HG03558 (cell line): Measurements from ENCODE around the gene IFNL1.
"Not testable (repeated sequence)": the region's sequence is repeated elsewhere in the genome, so short reads cannot be mapped to it uniquely, and the experiment has no call there.

Experiments
- ATAC-seq: cut with Tn5 transposase; IDR thresholded peaks from one replicate; pipeline ENCODE4 v1.9.1; 2021; ENCODE audit warnings: moderate number of reproducible peaks; ENCODE audit not compliant: unreplicated experiment; ENCODE audit errors: extremely low read depth

IFNL1 gene

DNA sequence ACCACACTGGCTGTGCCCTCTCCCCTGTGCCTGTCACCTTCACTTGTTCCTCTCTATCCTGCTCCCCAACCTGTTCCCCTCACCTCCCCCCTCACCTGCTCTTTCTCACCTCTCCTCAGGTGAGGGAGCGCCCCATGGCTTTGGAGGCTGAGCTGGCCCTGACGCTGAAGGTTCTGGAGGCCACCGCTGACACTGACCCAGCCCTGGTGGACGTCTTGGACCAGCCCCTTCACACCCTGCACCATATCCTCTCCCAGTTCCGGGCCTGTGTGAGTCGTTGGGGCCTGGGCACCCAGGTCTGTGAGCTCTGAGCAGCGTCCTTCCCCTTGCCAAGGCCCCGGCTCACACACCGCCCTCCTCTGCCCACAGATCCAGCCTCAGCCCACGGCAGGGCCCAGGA is 26.8 kb upstream of the IFNL1 start:
- ATAC-seq = not testable (repeated sequence)

DNA sequence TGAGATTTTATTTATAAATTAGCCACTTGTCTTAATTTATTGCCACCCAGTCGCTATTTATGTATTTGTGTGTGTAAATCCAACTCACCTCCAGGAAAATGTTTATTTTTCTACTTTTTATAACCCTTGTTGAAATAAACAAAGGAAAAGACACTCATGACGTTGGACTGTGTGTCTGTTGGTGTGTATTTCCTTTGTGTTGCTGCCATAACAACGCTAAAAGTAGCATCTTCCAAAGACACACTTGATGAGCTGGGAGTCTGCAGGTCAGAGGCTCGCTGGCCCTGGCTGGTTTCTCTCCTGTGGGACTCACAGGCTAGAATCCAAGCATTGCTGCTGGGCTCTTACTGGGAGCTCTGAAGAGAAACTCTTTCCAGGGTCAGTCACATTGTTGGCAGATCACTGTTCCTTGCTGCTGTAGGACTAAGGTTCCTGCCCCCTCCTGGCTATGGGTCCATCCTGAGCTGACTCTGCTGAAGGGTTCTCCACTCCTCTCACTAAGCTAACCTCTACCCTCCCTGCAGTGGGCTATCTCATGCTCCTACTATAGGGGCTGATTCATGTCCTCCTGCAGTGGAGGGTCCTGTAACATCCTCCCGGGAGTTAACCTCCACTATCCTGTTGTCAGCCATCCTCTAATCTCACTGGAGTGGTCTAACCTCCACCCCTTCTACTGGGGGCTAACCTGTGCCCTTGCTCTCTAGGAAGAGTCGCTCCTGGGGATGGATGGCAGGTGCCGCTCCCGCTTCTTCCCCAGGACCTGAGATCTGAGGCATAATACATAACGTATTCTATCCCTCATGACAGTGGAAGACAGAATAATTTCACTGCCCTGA is 26.0 kb upstream of the IFNL1 start:
- ATAC-seq = no peak

DNA sequence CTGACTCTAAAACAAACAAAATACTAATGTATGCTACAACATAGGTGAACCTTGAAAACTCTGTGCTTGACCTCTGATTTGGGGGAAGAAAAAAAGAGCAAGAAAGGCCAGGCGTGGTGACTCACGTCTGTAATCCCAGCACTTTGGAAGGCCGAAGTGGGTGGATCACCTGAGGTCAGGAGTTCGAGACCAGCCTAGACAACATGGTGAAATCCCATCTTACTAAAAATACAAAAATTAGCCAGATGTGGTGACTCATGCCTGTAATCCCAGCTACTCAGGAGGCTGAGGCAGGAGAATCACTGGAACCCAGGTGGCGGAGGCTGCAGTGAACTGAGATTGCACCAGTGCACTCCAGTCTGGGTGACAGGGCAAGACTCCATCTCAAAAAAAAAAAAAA is 22.3 kb upstream of the IFNL1 start:
- ATAC-seq = not testable (repeated sequence)

DNA sequence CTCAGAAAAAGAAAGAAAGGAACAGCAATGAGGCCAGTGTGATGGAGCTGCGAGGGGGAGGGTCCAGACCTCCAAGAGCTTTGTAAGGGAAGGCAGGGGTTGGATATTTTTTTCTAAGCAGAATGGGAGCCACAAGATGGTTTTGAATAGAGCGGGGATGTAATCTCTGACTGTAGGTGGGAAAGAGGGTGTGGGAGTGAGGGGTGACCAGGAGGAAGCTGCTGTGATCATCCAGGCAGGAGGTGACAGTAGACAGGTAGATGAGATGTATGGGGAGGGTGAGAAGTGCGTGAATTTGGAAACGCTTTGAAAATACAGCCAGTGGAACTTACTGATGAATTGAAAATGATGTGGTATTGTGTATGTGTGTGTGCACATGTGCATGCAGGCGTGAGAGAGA is 20.6 kb upstream of the IFNL1 start:
- ATAC-seq = no peak

DNA sequence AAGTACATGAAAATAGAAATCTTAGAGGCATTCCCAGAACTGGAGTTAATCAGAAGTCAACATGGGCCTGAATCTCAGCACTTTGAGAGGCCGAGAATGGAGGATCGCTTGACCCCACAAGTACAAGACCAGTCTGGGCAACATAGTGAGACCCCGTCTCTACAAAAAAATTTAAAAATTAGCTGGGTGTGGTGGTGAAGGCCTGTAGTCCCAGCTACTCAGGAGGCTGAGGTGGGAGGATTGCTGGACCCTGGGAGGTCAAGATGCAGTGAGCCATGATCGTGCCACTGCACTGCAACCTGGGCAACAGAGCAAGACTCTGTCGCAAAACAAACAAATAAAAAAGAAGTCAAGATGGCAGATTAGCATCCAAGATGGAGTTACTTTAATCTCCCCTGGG is 19.5 kb upstream of the IFNL1 start:
- ATAC-seq = no peak

DNA sequence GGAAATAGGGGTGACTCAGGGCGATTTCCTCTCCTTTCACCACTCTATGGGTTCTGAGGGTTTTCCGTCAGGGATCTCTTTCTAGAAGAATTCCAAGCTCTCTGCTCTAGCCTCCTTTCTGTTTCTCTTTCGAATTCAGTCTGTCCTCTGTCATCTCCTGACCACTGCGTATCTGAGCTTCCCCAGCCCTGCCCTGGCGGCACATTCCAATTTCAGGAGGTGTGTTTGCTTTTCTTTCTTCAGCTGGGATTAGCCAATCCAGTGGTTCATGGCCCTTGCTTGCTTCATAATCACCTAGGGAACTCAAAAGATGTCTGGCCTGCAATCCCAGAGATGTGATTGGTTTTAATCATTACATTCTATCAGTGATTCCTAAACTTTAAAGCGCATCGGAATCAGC is 18.6 kb upstream of the IFNL1 start:
- no peak for ATAC-seq

DNA sequence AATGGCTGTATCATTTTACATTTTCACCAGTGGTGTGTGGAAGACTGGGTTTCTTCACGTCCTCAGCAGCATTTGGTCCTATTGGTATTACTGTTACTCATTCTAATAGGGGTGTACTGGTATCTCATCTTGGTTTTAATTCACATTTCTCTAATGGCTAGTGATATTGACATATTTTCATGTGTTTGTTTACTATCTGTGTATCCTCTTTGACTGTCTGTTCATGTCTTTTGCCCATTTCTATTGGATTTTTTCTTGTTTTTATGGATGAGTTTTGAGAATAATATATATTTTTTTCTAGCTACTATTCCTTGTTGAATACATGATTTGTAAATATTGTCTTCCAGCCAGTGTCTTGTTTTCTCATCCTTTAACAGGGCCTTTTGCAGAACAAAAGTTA is 14.2 kb upstream of the IFNL1 start:
- ATAC-seq = no peak

DNA sequence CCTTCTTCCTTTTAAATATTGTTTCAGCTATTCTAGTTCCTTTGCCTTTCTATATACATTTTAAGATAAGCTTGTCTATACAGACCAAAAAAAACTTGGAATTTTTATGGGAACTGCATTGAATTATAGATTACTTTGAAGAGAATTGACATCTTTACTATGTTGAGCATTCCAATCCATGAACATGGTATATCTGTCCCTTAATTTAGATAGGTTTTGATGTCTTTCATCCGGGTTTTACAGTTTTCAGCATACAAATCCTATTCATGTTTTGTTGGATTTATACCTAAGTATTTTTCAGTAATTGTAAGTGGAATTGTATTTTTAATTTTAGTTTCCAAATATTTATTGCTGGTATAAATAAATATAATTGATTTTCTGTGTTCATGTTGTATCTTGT is 12.2 kb upstream of the IFNL1 start:
- ATAC-seq = no peak

DNA sequence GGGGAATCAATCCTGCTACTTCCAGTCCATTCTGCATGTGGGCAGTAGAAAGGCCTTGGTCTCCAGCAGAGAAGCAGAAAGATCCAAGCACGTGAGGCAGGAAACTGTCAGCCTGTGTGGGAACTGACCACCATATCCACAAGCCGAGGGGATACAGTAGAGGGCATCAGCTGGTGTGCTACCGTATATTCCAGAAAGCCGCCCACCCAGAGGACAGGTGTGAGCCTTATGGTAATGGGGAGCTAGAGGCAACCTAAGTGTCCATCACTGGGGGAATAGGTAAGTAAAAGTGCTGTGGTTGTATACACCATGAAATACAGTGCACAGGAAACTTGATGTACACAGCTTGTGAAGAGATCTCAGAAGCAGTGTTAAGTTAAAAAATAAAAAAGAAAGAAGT is 2.8 kb upstream of the IFNL1 start:
- no peak for ATAC-seq

DNA sequence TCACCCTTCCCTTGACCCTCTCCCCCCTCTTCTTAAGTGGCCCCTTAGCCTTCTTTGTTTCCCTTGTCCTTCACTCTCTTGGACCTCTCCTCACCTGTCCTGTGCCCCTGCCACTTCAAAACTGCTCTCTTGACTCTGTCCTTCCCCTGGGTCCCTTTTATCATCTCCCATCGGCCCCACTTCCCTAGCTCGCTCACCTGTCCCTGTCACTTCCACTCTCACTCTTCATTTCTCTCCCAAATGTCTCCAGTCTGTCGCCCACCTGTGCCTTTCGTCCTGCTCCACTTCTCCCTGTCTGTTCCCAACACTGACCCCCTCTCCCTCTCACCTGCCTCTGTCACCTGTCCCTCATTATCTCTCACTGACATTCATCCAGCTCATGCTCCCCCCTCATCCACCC is 699 bp downstream of the IFNL1 start:
- ATAC-seq = no peak

DNA sequence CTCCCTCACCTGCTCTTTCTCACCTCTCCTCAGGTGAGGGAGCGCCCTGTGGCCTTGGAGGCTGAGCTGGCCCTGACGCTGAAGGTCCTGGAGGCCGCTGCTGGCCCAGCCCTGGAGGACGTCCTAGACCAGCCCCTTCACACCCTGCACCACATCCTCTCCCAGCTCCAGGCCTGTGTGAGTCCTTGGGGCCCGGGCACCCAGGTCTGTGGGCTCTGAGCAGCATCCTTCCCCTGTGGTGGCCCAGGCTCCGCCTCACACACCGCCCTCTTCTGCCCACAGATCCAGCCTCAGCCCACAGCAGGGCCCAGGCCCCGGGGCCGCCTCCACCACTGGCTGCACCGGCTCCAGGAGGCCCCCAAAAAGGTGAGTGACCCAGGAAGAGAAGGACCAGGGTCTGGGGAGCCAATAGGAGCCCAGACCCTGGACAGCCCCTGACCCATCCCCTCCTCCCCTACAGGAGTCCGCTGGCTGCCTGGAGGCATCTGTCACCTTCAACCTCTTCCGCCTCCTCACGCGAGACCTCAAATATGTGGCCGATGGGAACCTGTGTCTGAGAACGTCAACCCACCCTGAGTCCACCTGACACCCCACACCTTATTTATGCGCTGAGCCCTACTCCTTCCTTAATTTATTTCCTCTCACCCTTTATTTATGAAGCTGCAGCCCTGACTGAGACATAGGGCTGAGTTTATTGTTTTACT is 1.9 kb downstream of the IFNL1 start:
- ATAC-seq = no peak

DNA sequence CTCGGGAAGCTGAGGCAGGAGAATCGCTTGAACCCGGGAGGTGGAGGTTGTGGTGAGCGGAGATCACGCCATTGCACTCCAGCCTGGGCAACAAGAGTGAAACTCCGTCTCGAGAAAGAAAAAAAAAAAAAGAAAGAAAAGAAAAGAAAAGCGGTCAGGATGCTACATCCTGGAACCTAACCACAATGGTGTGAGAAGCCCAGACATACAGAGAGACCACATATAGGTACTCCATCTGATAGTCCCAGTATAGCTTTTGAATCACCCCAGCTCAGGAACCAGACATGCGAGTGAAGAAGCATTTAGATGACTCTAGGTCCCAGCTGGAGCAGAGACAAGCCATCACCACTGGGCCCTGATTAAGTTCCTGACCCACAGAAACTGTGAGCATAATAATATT is 3.2 kb downstream of the IFNL1 start:
- no peak for ATAC-seq

DNA sequence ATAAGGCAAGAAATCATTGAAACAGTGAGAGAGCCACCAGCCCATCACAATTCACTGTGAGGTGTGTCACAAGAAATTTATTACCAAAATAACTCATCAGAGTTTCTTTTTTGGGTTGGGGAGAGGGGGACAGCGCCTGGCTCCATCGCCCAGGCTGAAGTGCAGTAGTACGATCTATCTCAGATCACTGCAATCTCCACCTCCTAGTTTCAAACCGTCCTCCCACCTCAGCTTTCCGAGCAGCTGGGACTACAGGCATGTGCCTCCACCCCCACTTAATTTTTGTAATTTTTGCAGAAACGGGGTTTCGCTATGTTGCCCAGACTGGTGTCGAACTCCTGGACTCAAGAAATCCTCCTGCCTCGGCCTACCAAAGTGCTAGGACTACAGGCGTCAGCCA is 3.6 kb downstream of the IFNL1 start:
- ATAC-seq = no peak

DNA sequence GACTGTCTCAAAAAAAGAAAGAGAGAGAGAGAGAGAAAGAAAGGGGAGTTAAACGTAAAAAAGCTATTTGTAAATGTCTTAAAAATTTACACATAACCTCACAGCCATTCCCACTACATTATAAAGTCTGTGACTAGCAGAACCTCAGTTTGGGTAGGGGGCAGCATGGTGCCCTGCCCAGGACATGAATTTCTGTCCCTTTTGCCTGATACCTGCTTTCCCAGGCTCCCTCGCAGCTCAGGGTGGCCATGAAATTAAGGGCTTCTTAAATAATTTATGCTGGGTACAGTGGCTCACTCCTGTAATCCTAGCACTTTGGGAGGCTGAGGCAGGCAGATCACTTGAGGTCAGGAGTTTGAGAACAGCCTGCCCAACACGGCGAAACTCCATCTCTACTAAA is 4.8 kb downstream of the IFNL1 start:
- ATAC-seq = no peak

DNA sequence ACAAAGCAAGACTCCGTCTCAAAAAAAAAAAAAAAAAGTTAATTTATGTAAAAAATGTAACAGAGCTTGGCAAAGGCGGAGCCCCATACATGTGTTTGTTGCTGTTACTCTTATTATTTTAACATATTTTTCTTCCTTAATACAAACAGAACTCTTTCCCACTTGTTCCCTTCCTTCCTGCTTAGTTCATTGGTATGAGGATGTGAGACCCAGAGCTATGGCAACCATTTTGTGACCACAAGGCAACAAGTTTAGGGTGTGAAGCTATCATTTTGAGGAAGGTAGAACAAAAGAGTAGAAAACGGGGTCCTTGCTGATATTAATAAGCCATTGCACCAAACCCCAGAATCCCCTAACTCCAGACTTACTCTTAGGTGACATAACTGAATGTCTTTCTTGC is 5.4 kb downstream of the IFNL1 start:
- no peak for ATAC-seq

DNA sequence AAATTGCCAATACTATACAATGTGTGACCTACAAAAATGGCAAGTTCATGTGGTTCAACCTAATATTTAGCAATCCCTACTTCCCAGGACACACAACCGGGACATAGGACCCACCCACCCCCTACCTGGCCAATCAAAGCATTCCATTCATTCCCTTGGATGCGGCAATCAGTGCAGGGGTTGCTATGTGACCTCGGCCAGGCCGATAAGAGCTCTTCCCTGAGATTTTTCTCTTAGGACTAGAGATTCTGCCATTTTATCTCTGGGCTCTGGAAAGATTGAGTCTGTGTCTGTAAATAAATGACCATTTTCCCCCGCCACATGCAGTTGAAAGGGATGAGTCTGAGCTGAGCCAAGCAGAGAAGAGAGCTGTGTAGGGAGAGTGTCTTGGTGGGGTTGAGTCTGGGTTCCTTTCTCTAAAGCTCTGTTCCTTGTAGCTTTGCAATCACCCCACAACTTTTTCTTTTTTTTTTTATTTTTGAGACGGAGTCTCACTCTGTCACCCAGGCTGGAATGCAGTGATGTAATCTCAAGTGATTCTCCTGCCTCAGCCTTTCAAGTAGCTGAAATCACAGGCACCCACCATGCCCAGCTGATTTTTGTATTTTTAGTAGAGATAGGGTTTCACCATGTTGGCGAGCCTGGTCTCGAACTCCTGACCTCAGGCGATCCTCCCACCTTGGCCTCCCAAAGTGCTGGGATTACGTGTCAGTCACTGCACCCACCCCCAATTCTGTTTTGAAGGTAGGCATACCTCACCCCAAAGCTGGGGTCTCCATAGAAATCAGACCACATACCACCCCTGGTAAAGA is 7.4 kb downstream of the IFNL1 start:
- ATAC-seq = no peak

DNA sequence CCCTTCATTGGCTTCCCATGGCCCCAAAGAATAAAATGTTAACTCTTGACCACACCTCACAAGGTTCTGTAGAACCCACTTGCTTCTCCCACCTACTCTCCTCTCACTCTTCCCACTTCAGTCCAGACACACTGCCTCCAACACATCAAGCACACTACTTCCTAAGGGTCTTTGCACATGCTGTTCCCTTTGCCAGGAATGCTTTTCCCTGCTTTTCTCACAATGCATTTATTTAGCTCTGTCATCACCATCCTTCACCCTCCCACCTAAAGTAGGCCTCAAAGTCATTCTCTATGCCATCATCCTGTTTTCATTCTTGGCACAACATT is 7.9 kb downstream of the IFNL1 start:
- no peak for ATAC-seq

DNA sequence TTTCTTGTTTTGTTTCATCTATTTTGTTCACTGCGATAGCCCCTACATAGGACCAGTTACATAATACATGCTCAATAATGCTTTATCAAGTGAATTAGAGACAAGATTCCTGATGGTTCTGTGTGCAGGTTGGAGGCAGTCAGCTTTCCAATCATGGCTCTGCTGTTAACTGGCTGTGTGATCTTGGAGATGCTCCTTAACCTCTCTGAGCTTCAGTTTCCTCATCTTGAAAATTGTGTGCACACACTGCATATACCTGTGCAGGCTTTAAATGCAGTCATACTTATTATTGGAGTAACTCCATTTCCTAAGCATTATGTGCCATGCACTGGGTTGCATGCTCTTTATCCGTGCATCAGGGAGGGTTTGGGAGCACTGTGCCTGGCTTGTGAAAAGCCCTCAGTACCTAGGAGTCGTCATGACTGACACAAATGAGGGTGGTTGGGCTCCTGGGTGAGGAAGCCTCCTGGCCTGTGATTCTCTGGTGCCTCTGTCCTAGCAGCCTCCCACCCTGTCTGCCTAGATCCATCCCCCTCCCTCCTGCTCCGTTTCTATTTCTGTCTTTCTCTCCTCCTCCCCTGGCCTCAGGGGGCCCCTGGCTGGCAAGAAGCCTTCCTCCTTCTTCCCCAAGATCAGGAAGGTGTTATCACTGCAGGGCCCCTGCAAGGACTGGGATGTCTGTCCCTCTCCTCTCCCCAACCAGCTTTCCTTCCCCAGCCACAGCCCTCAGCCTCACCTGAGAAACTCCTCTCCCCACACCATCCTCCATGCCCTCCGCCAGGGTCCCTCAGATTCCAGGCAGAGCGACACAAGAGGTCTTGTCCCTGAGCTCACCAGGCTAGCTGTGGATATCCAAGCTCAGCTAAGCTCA is 8.7 kb downstream of the IFNL1 start:
- ATAC-seq = no peak

DNA sequence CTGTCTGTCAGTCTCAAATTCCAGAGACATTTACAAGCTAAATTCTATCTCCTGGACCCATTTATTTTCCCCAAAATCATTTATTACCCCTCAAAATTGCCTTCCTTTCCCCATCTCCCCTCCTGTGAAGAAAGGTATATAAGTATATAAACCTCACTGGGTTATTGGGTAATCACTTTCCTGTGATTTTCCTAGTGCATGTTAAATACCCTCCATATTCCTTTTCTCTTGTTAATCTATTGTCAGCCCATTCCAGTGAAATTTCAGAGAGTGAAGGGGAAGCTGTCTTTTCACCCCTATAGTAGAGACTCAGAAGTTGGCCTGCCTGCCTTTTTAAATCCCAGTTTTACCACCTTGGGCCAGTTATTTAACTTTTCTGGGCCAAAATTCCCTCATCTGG is 9.9 kb downstream of the IFNL1 start:
- no peak for ATAC-seq

DNA sequence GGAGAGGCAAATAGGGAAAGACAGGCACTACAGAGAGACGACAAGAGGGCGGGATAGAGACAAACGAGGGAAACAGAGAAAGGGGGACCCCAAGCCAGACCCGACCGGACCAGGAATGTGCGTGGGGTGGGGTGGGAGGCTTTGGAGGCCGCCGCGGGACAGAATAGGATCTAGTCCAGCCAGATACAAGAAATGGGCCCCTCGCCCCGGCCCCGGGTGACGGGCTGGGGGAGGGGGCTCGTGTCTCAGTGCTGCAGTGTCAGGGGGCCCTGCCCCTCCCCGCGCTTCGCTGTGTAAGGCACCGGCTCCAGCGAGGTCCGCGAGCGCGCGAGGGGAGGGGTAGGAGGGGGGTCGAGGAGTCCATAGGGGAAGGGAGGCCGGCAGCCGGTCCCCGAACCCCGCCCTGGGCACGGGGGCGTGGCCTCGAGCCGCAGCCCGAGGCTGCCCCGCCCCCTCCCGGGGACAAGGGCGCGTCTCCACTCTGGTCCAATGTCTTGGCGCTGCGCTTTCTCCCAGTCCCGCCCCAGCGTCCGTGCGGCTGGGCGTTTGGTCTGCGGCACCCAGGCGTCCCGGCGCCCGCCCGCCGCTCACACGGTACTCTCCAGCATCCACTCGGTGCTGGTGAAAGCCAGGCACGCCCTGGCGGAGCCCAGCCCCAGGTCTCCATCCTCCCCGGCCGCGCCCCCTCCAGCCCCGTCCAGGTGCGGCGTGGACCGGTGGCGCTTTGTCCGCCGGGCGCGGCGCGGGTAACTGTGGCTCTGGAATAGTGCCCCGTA is 11.0 kb downstream of the IFNL1 start:
- no peak for ATAC-seq
